DOHH2 (cell line): Measurements from ENCODE around the gene DIPK1A.

ENCODE experiments used
- H3F3A ChIP-seq: fragments of 200-600 bp; sonication (generic), shearing (Covaris generic); 2 replicates; pipeline ENCODE4 v1.6.0; 2016; ENCODE audit warnings: antibody characterized with exemption, mild to moderate bottlenecking; ENCODE audit not compliant: control insufficient read depth, insufficient read depth
- H3K27ac ChIP-seq: fragments of 200-600 bp; sonication (generic); 2 replicates; pipeline ENCODE4 v1.5.1; 2014; ENCODE audit warnings: low read depth, mild to moderate bottlenecking, low read length, moderate library complexity
- H3K27me3 ChIP-seq: fragments of 200-600 bp; sonication (generic); 2 replicates; pipeline ENCODE4 v1.6.1; 2014; ENCODE audit warnings: mild to moderate bottlenecking, low read length, mixed read lengths; ENCODE audit not compliant: control insufficient read depth
- H3K36me3 ChIP-seq: fragments of 200-600 bp; sonication (generic); 2 replicates; pipeline ENCODE4 v1.6.1; 2014; ENCODE audit warnings: mild to moderate bottlenecking, low read length, moderate library complexity, mixed read lengths; ENCODE audit not compliant: control insufficient read depth
- H3K4me1 ChIP-seq: fragments of 200-600 bp; sonication (generic); 2 replicates; pipeline ENCODE4 v1.6.1; 2014; ENCODE audit warnings: mild to moderate bottlenecking, low read length, mixed read lengths; ENCODE audit not compliant: control insufficient read depth
- H3K4me2 ChIP-seq: fragments of 200-600 bp; sonication (generic); 2 replicates; pipeline ENCODE4 v1.6.0; 2014; ENCODE audit warnings: mild to moderate bottlenecking, low read length, moderate library complexity
- H3K4me3 ChIP-seq: fragments of 200-600 bp; sonication (generic); 2 replicates; pipeline ENCODE4 v1.5.1; 2014; ENCODE audit warnings: mild to moderate bottlenecking, low read length, mixed read lengths
- H3K79me2 ChIP-seq: fragments of 200-600 bp; sonication (generic); 2 replicates; pipeline ENCODE4 v1.6.1; 2014; ENCODE audit warnings: mild to moderate bottlenecking, low read length, mixed read lengths; ENCODE audit not compliant: control insufficient read depth
- H3K9me2 ChIP-seq: fragments of 200-600 bp; sonication (generic); replicated peaks from 2 replicates; pipeline ENCODE4 v1.6.1; 2014; ENCODE audit warnings: mild to moderate bottlenecking, low read length, mixed read lengths; ENCODE audit not compliant: control insufficient read depth
- H3K9me3 ChIP-seq: fragments of 200-600 bp; sonication (generic); 2 replicates; pipeline ENCODE4 v1.6.1; 2014; ENCODE audit warnings: antibody characterized with exemption, low read length, mixed read lengths; ENCODE audit not compliant: control insufficient read depth, insufficient read depth
- H4K20me1 ChIP-seq: fragments of 200-600 bp; sonication (generic); 2 replicates; pipeline ENCODE4 v1.6.0; 2014; ENCODE audit warnings: low read depth, mild to moderate bottlenecking, antibody characterized with exemption, low read length, moderate library complexity; ENCODE audit not compliant: control insufficient read depth, insufficient read depth
- CTCF ChIP-seq: fragments of 200-600 bp; sonication (generic); IDR thresholded peaks from one replicate; pipeline ENCODE4 v1.5.1; 2014; ENCODE audit warnings: antibody characterized with exemption, mild to moderate bottlenecking, low read depth, low read length; ENCODE audit not compliant: poor library complexity, severe bottlenecking
- EZH2phosphoT487 ChIP-seq: fragments of 200-600 bp; sonication (generic); IDR thresholded peaks from 2 replicates; pipeline ENCODE4 v1.6.1; 2017; ENCODE audit warnings: borderline replicate concordance, mild to moderate bottlenecking, antibody characterized with exemption, low read length, moderate library complexity, mixed read lengths

Gene DIPK1A

GRCh38 chr1:92859400-92860039 is 101.7 kb downstream of the DIPK1A start:
- Histone ChIP-seq H4K20me1 (no peaks in the 10 kb centered on the region), H3K4me2 (peak overlapping the region; percentile 38), H3K4me3 (no peak overlapping the region), H3K9me2 (no peaks in the 10 kb centered on the region), H3K27ac (no peak overlapping the region; the same call in 1 of the 2 replicates), H3K9me3 (no peaks in the 10 kb centered on the region), H3K79me2 (peaks cover 7% of the 10 kb centered on the region; the same call in 1 of the 2 replicates), H3K4me1 (peaks cover 17% of the 10 kb centered on the region), H3F3A (peaks cover 10% of the 10 kb centered on the region), H3K36me3 (no peaks in the 10 kb centered on the region; the same call in none of the 2 replicates), H3K27me3 (no peaks in the 10 kb centered on the region)
- TF ChIP-seq CTCF (no peak), EZH2phosphoT487 (no peak)

DNA sequence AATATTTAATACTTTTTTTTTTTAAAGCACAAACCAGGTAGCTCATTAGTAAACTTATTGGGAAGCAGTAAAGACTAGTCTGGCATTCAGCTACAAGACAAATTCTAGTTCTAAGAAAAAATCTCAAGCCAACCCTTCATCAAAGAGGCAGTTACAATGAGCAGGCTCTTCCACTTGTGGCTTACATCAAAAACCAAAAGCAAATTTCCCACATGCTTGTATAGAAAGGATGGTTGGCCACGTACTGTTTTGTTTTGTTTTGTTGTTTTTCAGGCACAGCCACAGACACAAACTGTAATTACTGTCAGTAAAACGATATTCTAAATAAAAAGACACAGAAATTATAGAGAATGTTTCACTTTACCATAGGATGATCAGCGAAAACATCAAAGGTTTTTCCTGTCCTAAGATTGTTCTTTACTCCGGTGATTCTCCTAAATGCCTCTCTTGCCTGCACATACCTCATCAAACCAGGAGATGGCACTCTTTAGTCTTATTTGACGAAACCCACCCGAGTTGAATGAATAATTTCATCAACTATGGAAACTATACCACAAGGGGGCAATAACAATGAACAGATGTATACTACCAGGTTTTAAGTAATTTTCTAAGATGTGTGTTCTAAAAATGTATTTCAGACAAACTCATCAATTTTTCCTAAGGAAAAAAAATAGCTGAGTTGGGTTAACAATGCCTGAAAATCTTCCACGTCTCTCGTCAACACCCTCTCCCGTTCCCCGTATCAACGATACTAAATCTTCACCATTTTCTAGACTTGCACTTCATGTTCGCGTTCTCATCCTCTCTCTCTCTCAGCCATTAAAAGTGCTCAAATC is 102.5 kb downstream of the DIPK1A start:
- Histone ChIP-seq H3K4me1 (peaks cover 17% of the 10 kb centered on the region), H3K4me3 (no peak overlapping the region), H3K36me3 (no peaks in the 10 kb centered on the region; the same call in none of the 2 replicates), H3F3A (peaks cover 10% of the 10 kb centered on the region), H3K27ac (no peak overlapping the region; the same call in 1 of the 2 replicates), H3K9me2 (no peaks in the 10 kb centered on the region), H3K27me3 (no peaks in the 10 kb centered on the region), H4K20me1 (no peaks in the 10 kb centered on the region), H3K79me2 (peaks cover 13% of the 10 kb centered on the region; the same call in 1 of the 2 replicates), H3K9me3 (no peaks in the 10 kb centered on the region), H3K4me2 (peak overlapping the region; percentile 38)
- peak; percentile 99 for TF ChIP-seq CTCF
- no peak for TF ChIP-seq EZH2phosphoT487

- Histone ChIP-seq H3K9me2 (no peaks in the 10 kb centered on the region), H3F3A (peaks cover 10% of the 10 kb centered on the region), H3K27me3 (no peaks in the 10 kb centered on the region), H3K27ac (no peak overlapping the region), H3K36me3 (no peaks in the 10 kb centered on the region; the same call in none of the 2 replicates), H3K79me2 (peaks cover 13% of the 10 kb centered on the region; the same call in 1 of the 2 replicates), H4K20me1 (no peaks in the 10 kb centered on the region), H3K9me3 (no peaks in the 10 kb centered on the region), H3K4me3 (no peak overlapping the region), H3K4me2 (no peak overlapping the region), H3K4me1 (peaks cover 17% of the 10 kb centered on the region)
- no peak for TF ChIP-seq EZH2phosphoT487
- no peak for TF ChIP-seq CTCF
Observed at GRCh38 chr1:92857817-92858216, 103.4 kb downstream of the DIPK1A start.
